GM12892 (cell line): ENCODE measurements around the gene GYS2.

ENCODE experiments used
- DNase-seq: peaks from one replicate; pipeline ENCODE4 v3.0.0; 2011; ENCODE audit not compliant: insufficient read length
- FAIRE-seq: peaks from 2 replicates; lab custom pipeline; 2011; peaks lifted over from hg19 to GRCh38; lab: Jason Lieb, UNC
- POLR2A ChIP-seq: IDR thresholded peaks from 2 replicates; pipeline ENCODE4 v1.6.1; 2011; ENCODE audit warnings: low read depth, low read length, control low read depth
- POLR2AphosphoS5 ChIP-seq: IDR thresholded peaks from 2 replicates; pipeline ENCODE4 v1.6.1; 2011; ENCODE audit warnings: low read depth, low read length, control low read depth
- TAF1 ChIP-seq: IDR thresholded peaks from 2 replicates; pipeline ENCODE4 v1.6.1; 2011; ENCODE audit warnings: low read depth, mild to moderate bottlenecking, control low read depth, low read length, borderline replicate concordance

Gene GYS2

GRCh38 chr12:21562859-21563258 is 41.8 kb downstream of the GYS2 start:
- TF ChIP-seq POLR2A (no peak), POLR2AphosphoS5 (no peak)
- DNase-seq (no peak), FAIRE-seq (no peak)

- FAIRE-seq, result no peak
- DNase-seq, result no peak
- TF ChIP-seq TAF1 (no peak), POLR2AphosphoS5 (no peak), POLR2A (no peak)
Observed at GRCh38 chr12:21561158-21561557, 43.5 kb downstream of the GYS2 start.

DNA sequence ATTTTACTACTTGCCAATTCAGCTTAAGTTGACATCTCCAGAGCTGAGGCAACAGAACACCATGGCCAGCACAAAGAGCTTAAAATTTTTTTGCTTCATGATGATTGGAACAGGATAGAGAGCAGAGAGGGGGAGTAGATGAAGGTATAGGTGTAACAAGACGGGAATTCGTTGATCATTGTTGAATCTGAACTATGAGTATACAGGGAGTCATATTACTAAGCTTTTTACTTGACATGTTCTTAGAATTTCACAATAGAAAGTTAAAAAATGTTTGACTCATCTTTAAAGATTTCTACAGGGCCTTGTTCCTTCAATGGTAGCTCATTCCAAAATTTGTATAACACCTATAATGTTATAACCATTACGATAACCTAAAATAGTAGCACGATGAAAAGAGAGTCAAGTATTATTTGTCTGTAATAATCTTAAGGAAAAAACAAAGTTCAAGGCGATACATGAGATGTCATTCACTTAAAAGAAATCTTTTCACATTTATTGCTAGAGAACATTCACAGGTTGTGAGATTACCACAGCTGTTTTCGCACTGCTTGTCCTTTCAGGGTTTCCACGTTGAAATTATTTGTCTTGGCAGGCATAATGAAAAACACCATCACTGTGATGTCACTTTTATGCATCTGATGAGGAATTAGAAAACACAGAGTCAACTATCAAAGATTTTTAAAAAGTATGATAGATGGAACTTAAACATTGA is 44.6 kb downstream of the GYS2 start:
- FAIRE-seq, result no peak
- no peak for DNase-seq
- TF ChIP-seq TAF1 (no peak), POLR2A (no peak), POLR2AphosphoS5 (no peak)

- no peak for DNase-seq
- FAIRE-seq, result no peak
- TF ChIP-seq POLR2A (no peak), TAF1 (no peak), POLR2AphosphoS5 (no peak)
Observed at GRCh38 chr12:21558100-21558679, 46.5 kb downstream of the GYS2 start.

GRCh38 chr12:21553329-21553675 is 51.3 kb downstream of the GYS2 start:
- no peak for FAIRE-seq
- no peak for DNase-seq
- no peak for TF ChIP-seq TAF1
- no peak for TF ChIP-seq POLR2AphosphoS5
- TF ChIP-seq POLR2A, result no peak

DNA sequence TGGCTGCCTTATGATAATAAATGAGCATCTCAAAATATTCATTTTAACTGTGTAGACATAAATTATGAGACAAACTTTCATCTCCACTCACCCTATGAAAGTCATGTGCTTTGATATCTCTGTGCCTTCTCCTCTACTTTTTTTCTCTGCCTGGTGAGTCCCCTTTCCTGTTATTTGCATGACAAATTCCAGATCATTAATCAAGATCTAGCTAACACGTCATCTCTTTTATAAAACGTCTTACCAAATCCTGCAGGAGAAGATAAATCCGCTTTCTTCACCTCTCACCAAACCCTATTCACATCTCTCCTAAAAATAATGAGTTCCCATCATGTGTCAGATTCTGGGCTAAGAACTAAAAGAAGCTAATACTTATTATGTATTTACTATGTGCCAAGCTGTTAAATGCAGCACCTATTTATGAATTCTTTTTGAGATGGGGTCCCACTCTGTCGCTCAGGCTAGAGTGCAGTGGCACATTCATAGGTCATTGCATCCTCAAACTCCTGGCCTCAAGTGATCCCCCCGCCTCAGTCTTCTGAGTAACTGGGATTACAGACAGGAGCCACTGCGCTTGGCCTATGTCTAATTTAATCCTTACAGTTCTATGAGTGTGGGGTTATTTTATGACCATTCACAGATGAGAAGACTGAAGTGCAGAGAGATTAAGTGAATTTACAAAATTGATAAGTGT is 51.9 kb downstream of the GYS2 start:
- no peak for FAIRE-seq
- no peak for DNase-seq
- TF ChIP-seq POLR2A, result no peak
- no peak for TF ChIP-seq TAF1
- TF ChIP-seq POLR2AphosphoS5, result no peak

DNA sequence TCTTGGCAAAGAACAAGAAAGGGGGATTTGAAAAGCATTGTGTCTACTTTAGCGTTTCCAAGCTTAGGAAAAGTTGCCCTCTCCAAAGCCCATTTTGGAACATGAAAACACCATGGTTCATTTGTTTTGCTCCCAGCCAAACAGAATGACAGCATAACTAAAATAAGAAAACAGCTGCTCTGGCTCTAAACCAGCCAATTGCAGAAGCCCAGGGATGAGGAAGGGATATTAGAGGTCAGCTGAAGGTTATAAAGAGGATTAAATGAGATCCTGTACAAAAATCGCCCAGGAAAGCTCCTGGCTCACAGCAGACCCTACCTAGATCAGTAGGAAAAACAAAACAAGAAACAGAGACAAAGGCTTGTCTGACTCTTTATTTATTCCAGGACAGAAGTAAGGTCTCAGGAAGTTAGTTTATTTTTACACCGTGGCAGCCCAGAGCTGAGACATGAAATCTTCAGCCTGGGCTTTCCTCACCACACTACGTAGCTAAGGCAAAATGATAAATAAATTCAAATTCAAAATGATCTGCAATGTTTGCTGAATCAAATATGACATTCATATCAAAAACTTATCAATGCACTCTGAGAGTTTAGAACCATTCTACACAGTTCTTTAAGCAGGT is 52.7 kb downstream of the GYS2 start:
- FAIRE-seq (no peak), DNase-seq (no peak)
- TF ChIP-seq POLR2AphosphoS5, result no peak
- TF ChIP-seq TAF1, result no peak
- no peak for TF ChIP-seq POLR2A

DNA sequence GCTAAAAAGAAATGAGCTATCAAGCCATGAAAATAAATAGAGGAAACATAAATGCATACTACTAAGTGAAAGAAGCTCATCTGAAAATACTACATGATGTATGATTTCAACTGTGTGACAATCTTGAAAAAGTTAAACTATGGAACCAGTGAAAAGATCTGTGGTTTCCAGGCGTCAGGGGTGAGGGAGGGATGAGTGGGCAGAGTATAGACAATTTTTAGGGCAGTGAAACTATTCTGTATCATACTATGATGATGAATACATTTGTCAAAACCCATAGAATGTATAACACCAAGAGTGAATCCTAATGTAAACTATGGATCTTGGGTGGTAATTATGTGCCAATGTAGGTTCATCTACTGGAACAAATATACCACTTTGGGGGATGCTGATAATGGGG is 57.2 kb downstream of the GYS2 start:
- DNase-seq (no peak), FAIRE-seq (no peak)
- TF ChIP-seq POLR2AphosphoS5 (no peak), TAF1 (no peak), POLR2A (no peak)

GRCh38 chr12:21546716-21547115 is 57.9 kb downstream of the GYS2 start:
- TF ChIP-seq POLR2A, result no peak
- no peak for TF ChIP-seq POLR2AphosphoS5
- DNase-seq (no peak), FAIRE-seq (no peak)

GRCh38 chr12:21545557-21545956 is 59.1 kb downstream of the GYS2 start:
- TF ChIP-seq POLR2AphosphoS5 (no peak), POLR2A (no peak), TAF1 (no peak)
- FAIRE-seq (no peak), DNase-seq (no peak)

GRCh38 chr12:21543151-21543550 is 61.5 kb downstream of the GYS2 start:
- no peak for TF ChIP-seq TAF1
- no peak for TF ChIP-seq POLR2A
- TF ChIP-seq POLR2AphosphoS5, result no peak
- DNase-seq (no peak), FAIRE-seq (no peak)
